HG03095 (cell line): ENCODE results near the gene MACROD2.
A peak's percentile ranks its signal among the peaks of the same experiment; 100 is the strongest.
"Not testable (repeated sequence)": the region's sequence is repeated elsewhere in the genome, so short reads cannot be mapped to it uniquely, and the experiment has no call there.

Source experiments
- ATAC-seq: cut with Tn5 transposase; IDR thresholded peaks from one replicate; pipeline ENCODE4 v1.9.1; 2021; ENCODE audit warnings: moderate library complexity; ENCODE audit not compliant: unreplicated experiment

MACROD2 gene

GRCh38 chr20:15512916-15513315, 1517.6 kb downstream of the MACROD2 start:
- no peak for ATAC-seq

- ATAC-seq: no peak
These were observed 1520.4 kb downstream of the MACROD2 start for GRCh38 chr20:15515691-15516090.

GRCh38 chr20:15520930-15521524, 1525.7 kb downstream of the MACROD2 start:
- no peak for ATAC-seq

GRCh38 chr20:15523400-15523799, 1528.1 kb downstream of the MACROD2 start:
- no peak for ATAC-seq

- ATAC-seq: no peak
These were observed 1533.2 kb downstream of the MACROD2 start for GRCh38 chr20:15528391-15529111.

- ATAC-seq: no peak
These were observed 1540.5 kb downstream of the MACROD2 start for GRCh38 chr20:15535863-15536262.

GRCh38 chr20:15537200-15537599, 1541.9 kb downstream of the MACROD2 start:
- not testable (repeated sequence) for ATAC-seq

- no peak for ATAC-seq
These were observed 1547.3 kb downstream of the MACROD2 start for GRCh38 chr20:15542655-15543054.

- no peak for ATAC-seq
These were observed 1549.4 kb downstream of the MACROD2 start for GRCh38 chr20:15544742-15545141.

- no peak for ATAC-seq
These were observed 1551.3 kb downstream of the MACROD2 start for GRCh38 chr20:15546525-15547023.

GRCh38 chr20:15547119-15547518, 1551.8 kb downstream of the MACROD2 start:
- no peak for ATAC-seq

- ATAC-seq: no peak
These were observed 1555.0 kb downstream of the MACROD2 start for GRCh38 chr20:15550116-15550870.

GRCh38 chr20:15555913-15556312, 1560.6 kb downstream of the MACROD2 start:
- no peak for ATAC-seq

GRCh38 chr20:15556869-15557268, 1561.6 kb downstream of the MACROD2 start:
- no peak for ATAC-seq

- no peak for ATAC-seq
These were observed 1565.8 kb downstream of the MACROD2 start for GRCh38 chr20:15561070-15561569.

- ATAC-seq: no peak
These were observed 1566.5 kb downstream of the MACROD2 start for GRCh38 chr20:15561707-15562404.

GRCh38 chr20:15563836-15564235, 1568.5 kb downstream of the MACROD2 start:
- ATAC-seq: no peak

- peak; percentile 87 for ATAC-seq
These were observed 1569.7 kb downstream of the MACROD2 start for GRCh38 chr20:15564981-15565380.

GRCh38 chr20:15565786-15566185, 1570.5 kb downstream of the MACROD2 start:
- no peak for ATAC-seq

GRCh38 chr20:15567219-15567618, 1571.9 kb downstream of the MACROD2 start:
- ATAC-seq: no peak

GRCh38 chr20:15570156-15570555, 1574.8 kb downstream of the MACROD2 start:
- ATAC-seq: no peak
